ENCODE data around the gene RAB34.

Gene RAB34

DNA sequence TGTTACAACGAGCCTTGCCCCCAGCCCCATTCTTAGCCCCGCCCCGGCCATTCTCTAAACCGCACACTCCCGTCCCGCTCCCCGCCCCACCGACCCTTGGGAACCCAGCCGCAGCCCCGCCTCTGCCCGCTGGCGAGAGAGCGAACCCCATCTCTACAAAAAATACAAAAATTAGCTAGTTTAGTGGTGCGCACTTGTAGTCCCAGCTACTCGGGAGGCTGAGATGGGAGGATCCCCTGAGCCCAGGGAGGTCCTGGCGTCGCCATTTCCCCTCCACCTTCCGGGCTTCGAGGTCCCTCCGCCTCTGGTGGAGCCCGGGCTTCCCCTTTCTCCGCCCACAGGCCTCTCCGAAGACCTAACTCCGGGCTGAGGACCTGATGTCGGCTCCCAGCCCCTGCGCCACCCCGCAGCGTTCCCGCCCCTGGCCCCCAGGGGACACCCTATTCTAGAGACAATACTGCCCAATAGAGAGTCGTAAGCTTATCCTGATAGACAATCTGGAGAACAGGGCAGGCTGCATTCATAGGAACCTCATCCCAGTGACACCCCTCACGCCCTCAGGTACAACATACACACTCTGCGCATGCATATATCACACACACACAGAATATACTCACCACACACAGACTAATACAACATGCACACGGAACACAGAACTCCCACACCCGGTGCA, 5.5 kb downstream of the RAB34 start:
- DNase-seq (ENCODE audit: low spot score) = no peak

DNA sequence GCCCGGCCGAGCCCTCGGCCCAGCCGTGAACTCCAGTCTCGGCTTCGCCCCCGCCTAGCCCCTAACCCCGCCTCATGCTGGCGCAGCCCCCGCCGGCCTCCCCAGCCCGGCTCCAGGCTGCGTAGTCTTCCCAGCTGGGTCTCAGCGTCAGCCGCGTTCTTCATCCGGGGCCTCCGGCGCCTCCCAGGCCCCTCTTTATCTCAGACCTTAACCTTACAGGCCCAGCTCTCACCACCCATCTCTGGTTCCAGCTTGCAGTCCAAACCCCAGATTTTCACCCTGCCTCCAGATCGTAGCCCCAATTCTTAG, 6.0 kb downstream of the RAB34 start, which contains the start of gene PROCA1:
Gene PROCA1 (minus strand): TSS at position 166 of the 309 bp plus-strand sequence. CDS start 228 bp downstream, outside the sequence.
- DNase-seq (ENCODE audit: low spot score) = no peak

DNA sequence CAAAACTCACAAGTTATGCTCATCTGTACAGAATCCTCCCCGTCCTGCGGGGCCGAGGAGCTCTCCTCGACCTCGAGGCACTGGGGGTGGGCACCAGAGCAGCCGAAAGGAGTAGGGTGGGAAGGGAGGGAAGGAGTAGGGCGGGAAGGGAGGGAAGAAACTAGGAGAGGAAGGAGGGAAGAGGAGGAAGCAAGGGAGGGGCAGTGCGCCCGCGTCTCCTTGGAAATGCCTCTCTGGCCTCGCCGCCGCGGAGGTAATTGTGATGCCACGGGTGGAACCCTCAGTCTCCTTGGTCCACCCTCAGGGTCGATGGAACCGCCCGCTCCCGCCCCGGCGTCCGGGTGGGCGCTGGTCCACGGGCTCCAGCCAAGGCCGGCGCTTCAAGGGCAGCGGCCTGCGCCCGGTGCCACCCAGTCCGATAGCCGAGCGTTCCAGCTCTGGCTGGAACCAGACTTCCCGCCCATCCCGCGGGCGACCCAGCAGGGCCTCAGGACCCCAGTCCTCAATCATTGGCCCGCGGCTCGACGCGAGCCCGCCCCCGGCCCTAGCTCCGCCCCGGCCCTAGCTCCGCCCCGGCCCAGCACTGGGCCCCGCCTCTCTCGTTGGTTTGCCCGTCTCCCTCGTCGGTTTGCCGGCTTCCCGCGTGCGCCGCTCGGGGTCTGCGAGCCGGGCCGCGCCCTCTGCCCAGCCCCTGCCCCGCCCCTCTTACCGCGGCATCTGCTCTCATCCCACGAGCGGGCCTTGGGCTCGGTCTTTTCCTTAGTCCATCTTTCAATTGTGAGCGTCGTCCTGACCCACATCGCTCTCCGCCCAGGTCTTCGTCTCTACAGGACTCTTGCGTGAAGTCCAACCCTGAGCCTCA, 6.6 kb downstream of the RAB34 start:
- peak; percentile 95 for DNase-seq (ENCODE audit: low spot score)

DNA sequence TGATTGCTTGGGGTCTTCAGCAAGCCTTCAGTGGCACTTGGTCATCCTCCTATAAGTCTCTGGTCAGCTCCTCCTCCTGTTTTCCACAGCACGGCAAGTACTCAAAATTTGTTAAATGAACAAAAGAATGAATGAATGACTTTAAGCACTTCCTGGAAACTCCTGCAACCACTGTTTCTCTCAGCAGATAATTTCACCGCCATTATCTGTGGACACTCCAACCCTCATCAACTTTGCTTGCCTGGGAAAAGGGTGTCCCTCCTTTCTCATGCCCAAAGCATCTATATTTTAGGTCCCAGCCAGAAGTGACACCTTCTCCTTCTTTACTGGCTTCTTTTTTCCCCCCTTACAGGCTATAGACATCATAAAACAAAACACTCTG, 10.3 kb downstream of the RAB34 start:
- DNase-seq (ENCODE audit: low spot score) = no peak

DNA sequence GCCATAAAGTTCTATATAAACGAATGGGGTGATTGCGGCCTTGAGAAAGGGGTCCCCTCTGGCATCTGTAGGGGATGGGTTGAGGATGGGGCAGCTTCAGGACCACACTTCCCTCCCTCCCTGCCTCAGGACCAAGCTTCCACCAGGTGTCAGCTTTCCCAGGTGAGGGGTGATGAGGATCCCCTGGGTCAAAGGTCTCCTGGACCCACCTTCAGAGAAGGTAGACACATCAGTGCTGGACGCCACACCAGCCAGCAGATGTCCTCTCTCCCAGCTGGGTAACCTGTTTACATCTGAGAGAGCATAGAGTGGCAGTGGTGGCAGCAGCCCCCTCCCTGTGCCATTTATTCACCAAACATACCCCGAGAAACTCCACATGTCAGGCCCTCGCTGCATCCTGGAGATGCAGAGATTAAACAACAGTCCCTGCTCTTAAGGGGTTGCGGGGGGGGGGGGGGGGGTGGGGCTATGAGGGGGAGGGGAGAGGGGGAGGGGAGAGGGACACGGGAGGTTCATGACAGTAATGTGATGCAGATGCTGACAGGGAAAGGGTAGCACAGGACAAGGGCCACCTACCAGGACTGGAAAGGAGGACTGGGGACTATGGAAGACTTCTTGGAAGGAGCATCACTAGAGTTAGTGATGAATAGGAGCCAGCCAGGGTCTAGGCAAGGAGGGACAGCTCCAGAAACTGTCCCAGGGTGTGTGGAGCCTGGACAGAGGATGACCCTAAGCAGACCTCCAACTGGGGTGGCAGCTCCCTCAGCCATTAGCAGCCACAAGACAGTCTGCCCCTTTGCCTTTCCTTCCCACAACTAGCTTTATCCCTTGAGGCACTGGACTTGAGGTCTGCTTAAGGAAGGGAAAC, 11.0 kb downstream of the RAB34 start:
- no peak for DNase-seq (ENCODE audit: low spot score)

DNA sequence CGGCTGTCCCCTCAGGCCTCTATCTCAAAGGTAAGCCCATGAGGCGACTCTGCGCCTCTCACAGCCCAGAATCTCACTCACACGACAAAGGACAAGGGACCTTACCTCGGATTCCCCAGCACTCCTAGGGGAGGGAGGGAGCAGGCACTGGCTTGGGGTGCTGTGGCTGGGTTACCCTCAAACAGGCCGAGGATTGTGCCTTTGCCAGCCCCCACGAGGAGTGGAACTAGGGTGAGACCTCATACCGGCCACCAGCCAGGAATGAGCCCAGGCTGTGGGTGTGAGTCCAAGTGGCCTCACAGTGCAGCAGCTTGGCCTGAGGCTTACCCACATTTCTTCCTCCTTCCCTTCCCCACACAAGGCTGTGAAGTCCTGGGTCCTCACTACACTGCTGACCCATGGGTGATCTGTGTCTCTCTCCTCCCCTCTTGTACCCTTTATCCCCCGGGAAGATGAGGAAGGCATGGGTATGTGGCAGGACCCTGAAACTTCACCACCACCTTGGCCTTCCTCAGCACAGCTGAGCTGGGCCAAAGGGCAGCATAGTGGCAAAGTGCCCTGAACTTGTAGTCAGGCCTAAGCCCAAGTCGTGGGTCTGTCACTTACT, 11.8 kb downstream of the RAB34 start:
- no peak for DNase-seq (ENCODE audit: low spot score)

DNA sequence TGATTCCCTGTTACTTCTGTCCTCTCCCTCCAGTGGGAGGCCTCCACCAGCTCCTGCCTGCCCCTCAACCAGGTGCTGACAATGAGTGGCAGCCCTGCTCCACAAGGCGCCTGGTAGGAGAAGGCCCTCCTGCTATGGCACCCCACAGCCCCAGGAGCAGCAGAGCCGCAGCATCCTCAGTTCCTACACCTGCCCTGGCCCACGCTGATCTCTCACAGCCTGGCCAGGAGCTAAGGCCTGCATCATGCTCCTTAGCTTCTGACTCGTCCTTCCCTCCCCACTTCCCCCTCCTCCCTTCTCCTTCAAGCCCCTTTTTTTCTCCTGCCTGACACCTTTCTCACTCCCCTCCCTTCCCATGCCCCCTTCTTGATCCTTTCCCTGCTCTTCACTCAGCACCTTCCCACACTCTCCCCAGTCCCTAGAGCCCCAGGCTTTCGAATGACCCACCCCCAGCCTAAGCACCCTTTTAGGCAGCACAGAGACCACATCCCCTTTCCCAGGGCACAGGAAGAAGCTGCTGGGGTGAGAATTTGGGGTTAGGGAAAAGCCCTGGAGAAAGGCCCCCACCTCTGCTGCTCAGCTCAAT, 12.5 kb downstream of the RAB34 start:
- no peak for DNase-seq (ENCODE audit: low spot score)

DNA sequence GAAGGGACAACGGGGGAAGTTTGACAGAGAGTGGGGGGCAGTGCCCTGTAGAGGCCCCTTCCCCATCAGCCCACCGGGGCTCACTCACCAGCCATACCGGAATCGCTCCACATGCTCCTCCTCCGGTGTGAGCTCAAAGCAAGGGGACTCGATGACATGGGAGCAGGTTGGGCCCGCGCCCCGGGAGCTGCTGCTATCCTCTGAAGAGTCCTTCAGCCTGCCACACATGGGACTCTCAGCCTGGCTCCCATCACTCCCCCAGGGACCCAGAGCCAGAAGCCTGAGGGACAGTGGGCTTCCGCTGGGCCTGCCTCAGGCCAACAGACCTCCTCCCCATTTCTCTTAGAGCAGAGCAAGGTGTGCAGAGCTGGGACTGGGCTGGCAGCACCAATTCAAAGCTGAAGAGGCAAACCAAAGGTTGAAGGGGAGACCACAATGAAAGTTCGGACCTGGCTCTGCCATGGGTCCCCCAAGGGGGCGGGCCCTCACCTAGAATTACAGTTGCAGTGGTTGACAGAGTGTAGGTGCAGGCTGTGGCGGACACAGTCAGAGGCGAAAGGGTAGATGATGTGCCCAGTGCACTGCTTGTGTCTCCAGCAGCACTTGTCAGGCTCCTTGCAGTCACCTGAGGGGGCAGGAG, 13.3 kb downstream of the RAB34 start:
- no peak for DNase-seq (ENCODE audit: low spot score)

DNA sequence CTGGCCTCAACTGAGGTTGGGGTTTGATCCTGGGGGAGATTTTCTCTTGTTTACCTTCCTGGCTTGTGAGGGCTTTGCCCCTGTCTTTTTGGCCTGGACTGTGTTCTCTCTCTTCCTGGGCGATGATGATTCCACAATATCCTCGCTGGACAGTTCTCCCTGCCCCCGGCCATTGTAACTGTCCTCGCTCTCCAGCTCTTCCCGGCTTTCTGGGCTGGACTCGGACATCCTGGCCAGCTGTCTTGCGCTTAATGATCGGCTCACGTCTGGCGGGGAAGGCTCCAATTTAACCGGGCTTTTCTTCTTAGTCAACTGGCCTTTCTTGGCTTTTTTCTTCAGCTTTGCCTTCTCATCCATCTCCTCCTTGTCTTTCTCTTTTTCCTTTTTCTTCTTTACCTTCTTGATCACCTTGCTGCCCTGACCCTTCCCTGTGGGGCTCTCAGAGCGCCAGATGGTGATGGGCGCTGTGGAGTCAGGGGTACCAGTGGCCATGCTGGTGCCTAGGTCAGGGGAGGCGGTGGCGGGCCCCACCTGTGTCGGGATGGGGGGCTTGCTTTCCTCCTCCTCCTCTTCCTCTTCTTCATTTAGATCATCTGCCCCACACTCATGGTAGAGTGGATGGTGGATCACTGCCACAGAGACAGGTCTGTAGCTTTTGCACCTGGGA, 14.0 kb downstream of the RAB34 start:
- DNase-seq (ENCODE audit: low spot score) = no peak

DNA sequence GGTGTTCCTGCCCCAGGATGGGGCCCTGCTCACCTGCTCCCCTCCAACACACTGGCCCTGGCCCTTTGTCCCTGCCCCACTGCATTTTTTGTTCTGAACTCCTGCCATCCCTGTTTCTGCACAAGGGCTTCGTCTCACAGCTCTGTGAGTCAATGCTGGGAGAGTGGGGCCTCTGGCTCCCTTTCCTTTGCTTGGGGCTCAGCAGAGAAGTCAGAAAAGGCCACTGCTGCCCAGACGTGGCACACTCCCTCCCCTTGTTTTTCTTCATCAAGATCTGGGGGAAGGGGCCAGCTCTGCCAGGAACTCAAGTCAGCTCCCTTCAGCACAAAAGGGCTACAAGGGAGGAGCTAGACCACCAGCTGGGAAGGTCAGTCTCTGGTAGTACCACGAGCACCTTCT, 14.9 kb downstream of the RAB34 start:
- DNase-seq (ENCODE audit: low spot score) = no peak

DNA sequence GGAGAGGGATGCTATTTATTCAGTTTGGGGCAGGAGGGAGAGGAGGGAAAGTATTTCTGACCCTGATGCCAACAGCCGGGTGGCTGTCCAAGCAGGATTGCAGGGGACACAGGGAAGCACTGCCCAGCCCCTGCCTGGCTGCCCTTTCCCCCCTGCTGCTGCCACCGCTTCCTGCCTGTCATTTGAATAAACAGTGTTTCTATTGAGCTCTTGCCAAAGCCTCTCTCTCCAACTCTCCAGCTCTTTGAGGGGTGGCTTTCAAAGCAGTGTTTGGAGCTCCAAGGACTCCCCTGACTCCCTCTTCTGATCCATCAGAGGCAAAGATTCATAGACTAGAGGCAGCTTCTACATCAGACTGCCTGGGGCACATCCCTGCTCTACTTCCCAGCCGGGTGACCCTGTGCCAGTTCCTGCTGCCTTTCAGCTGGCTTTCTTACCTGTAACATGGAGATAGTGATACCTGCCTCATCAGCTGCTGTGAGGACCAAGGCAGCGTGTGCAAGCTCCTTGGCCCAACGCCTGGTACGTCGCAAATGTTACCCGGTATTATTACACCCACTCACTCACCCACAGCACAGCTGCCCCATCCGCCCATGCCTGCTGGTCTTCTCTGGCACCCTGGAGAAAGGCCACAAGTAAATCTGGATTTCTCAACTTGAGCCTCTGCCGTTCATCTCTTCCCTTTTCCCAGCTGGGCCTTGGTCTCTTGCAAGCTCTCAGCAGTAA, 15.5 kb downstream of the RAB34 start:
- DNase-seq (ENCODE audit: low spot score) = no peak

DNA sequence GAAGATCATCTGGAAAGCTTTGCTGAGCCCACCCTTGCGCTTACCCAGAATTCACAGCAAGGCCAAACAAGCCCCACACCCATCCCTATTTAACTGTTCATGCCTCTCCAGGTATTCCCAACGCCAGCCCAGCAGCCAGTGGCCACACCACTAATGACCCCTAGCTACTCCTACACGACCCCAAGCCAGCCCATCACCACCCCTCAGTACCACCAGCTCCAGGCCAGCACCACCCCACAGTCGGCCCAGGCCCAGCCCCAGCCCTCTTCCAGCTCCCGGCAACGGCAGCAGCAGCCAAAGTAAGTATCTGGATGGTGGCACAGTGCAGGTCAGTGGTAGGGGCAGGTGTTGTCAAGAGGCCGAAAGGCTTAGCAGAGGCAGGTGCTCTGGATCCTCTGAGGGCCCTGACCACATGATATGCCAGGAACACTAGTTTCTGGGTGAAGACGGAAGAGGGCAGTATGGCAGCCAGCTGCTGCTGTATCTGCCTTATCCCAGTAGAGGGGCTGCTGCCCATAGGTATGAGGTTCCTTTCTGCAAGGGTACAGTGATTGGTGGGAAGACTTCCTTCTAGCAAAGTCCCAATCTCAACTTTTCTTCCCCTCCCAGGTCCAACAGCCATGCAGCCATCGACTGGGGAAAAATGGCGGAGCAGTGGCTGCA, 16.7 kb downstream of the RAB34 start:
- DNase-seq (ENCODE audit: low spot score) = no peak

DNA sequence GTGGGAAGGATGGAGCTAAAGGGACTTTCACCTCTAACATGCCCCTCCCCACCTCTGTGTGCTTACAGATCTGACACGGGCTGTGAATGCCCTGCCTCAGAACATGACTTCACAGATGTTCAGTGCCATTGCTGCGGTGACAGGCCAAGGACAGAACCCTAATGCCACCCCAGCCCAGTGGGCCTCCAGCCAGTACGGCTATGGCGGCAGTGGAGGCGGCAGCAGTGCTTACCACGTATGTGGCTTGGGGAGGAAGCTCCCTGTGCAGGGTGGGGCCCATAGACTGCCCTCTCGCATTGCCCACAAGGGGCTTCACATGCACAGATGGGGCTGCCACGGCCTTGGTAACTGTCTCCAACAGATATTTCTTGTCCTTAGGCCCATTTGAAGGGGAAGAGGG, 17.4 kb downstream of the RAB34 start:
- no peak for DNase-seq (ENCODE audit: low spot score)

DNA sequence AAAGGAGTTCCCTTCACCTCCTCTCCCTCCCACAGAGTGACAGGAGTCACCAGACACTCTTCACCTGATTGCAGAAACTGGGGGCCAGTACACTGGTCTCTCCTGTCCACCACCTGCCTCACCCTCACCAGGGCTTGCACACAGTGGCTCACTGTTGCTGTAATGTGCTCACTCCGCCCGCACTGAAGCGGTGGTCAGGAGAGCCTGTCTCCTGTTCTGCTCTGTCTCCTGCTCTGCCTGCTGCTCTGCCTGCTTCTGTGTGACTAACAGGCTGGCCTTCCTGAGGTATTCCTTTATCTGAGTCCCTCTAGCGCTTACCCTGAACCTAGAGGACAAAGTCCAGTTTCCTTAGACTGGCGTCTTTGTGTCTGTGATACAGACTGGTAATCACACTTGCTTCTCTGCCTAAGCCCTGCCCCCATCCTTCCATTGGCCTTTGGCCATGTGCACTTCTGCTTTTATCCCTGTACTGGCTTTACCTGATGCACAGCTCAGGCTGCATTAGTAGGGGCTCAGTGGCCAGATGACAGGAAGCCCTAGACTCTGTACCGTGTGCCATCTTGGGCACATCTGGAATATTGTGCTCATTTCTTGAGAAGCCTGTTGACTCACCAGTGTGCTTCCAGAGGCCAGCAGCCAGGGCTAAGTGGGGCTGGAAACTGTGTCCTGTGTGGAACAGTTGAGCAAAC, 19.3 kb downstream of the RAB34 start:
- peak; percentile 27 for DNase-seq (ENCODE audit: low spot score)

DNA sequence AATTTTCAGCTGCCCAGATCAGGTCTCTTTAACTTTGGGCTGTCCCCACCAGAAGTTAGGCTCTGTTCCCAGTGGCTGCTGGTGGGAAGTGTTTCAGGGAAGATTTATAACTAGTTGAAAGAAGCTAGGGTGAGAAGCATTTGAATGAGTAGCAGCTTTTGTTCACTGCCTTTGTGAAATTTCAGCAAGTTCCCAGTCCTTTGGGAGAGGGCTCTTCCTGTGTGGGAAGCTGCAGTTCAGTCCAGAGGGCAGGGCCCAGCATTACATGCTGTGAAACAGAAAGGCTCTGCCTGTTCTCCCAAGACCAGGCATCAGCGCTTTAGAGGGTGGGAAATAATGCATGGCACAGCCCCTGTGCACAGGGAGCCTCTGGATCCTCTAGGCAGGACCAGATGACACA, 23.8 kb downstream of the RAB34 start:
- no peak for DNase-seq (ENCODE audit: low spot score)

DNA sequence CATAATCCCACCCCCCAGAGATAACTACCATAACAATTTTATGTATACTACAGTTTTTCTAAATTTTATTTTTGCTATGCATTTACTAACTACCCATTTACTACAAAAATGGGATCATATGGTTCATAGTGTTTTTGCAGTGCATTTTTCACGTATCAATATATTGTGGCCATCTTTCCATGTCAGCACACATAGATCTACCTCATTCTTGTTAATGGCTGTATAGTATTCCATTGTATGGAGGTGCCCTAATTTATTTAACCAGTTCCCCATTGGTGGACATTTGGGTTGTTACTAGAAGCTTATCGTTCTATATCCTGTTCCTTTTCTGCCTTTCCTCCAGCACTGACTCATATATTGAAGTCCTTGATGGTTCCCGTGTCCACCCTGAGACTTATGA, 28.7 kb downstream of the RAB34 start:
- DNase-seq (ENCODE audit: low spot score) = no peak

DNA sequence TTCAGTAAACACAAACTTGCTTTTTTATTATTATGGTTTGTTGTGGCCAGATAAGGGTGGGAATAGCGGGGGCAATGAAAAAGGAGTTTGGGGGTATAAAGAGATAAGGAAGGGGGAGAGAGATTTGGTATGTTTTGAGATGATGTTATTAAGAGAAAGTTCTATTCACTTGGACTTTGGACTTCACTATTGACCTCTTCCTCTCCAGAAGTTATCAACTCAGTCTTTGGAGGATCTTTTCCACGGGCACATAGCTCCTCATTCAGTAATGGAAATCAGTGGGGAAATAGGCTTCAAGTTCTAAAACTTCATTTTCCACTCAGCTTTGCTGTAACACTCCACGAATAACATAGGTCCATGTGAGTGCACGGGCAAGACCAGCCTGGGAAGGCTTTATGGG, 29.2 kb downstream of the RAB34 start:
- DNase-seq (ENCODE audit: low spot score) = no peak

DNA sequence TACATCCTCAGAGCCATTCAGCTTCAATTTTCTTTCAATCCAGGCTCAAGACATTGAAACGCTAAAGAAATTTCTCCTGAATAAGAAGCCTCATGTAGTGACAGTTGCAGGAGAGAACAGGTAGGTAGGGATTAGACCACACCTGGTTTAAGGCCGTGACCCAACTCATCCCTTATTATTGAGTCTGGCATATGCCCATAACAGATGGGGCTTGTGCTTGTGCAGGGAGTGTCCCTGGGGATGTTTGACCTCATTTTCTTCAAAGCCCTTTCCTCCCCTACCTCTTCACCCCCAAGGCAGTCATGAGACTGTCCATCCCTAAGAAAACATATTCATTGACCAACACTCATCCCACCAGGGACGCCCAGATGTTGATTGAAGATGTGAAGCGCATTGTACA, 31.4 kb downstream of the RAB34 start:
- DNase-seq (ENCODE audit: low spot score) = no peak

DNA sequence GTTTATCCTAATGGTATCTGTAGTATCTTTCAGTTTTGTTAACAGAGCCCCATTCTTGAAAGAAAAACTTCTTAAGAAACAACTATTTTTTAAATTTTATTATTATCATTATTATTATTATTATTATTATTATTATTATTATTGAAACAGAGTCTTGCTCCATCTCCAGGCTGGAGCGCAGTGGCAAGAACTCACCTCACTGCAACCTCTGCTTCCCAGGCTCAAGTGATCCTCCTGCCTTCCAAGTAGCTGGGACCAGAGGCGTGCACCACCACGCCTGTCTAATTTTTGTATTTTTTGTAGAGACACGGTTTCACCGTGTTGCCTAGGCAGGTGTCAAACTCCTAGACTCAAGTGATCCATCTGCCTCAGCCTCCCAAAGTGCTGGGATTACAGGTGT, 32.3 kb downstream of the RAB34 start:
- no peak for DNase-seq (ENCODE audit: low spot score)

All from AG20443 (cell line).